Measurements from ENCODE around the gene PLPPR1.

GRCh38 chr9:100999906-101000544 is 28.5 kb upstream of the PLPPR1 start:
- no peak for TF ChIP-seq CTCF (IDR thresholded peaks at IDR 0.05)
- TF ChIP-seq POLR2A (IDR thresholded peaks at IDR 0.05), result no peak
